H1 (cell line): ENCODE results near the gene OOSP3. TPM values are rescaled to one million over a fixed set of nuclear protein-coding genes. Genes with fewer than 3 reads are reported as not detected.

ENCODE experiments used
- ATF3 ChIP-seq: IDR thresholded peaks from 2 replicates; pipeline ENCODE4 v1.6.1; 2011; ENCODE audit warnings: low read depth, mild to moderate bottlenecking, low read length; ENCODE audit not compliant: insufficient read depth
- polyA plus RNA-seq, 7 experiments: library from polyadenylated mRNA; depleted of rRNA in 3 of 7; stranded (reverse) in 5 of 7; unstranded in 2 of 7; fragments of >200 nt in 5 of 7; fragments of 200-250 nt in 2 of 7; gene quantifications; 1 replicate in 5 of 7; 2 replicates in 1 of 7; 4 replicates in 1 of 7; pipeline versions ENCODE4 v1.2.1 to v1.2.3, GENCODE V29; 2011 to 2013; ENCODE audit warnings: missing spikeins in 2 of 7, mixed read lengths in 2 of 7
- total RNA-seq: library from RNA; stranded (reverse); fragmentation: NEBNext Ultra II Directional; extraction: Animal tissue kit (Norgen Biotek cat#: 25700); gene quantifications from 2 replicates; pipeline ENCODE4 v1.2.1, GENCODE V29; 2021

OOSP3 gene
- total and polyA plus RNA-seq, 2 of the 8 experiments (the other 6 are each of a cell fraction or from before 2014, with no cell fraction given): not detected

GRCh38 chr11:59867946-59868345, 10.6 kb upstream of the OOSP3 start (continued):
- TF ChIP-seq ATF3: no peak
